Stimulated activated effector memory CD8-positive, alpha-beta T cell treated with anti-CD3 and anti-CD28 coated beads, Interleukin-12 subunit alpha, Interleukin-12 subunit beta, amount 100 ng/mL, for 72 hours (primary cell): ENCODE measurements around the gene CISD1.
"Not testable (repeated sequence)": the region's sequence is repeated elsewhere in the genome, so short reads cannot be mapped to it uniquely, and the experiment has no call there.

Experiments
- ATAC-seq: fragments of 150-1000 bp; cut with Tn5 transposase; 2 replicates; pipeline ENCODE4 v1.10.0; 2021
- DNase-seq, 2 donors: peaks; one replicate each; pipeline ENCODE4 v3.0.0; 2021 to 2022; ENCODE audit warnings: low spot score in 2 of 2
- H3K27ac Mint-ChIP-seq: one replicate; pipeline ENCODE4 v1.8.0; 2022; ENCODE audit warnings: mild to moderate bottlenecking, mixed read lengths
- H3K36me3 Mint-ChIP-seq: one replicate; pipeline ENCODE4 v1.8.0; 2022; ENCODE audit warnings: mild to moderate bottlenecking, mixed read lengths
- H3K4me1 Mint-ChIP-seq: one replicate; pipeline ENCODE4 v1.8.0; 2022; ENCODE audit warnings: mixed read lengths
- H3K4me3 Mint-ChIP-seq: one replicate; pipeline ENCODE4 v1.8.0; 2022; ENCODE audit warnings: mild to moderate bottlenecking, mixed read lengths
- H3K9me3 Mint-ChIP-seq: one replicate; pipeline ENCODE4 v1.8.0; 2022; ENCODE audit warnings: mixed read lengths

CISD1 gene

GRCh38 chr10:58268946-58269781 lies at the start of gene CISD1:
CISD1 (plus strand) TSS chr10:58269162; CDS start chr10:58269274, 112 bp downstream.
- Mint-ChIP-seq H3K4me3 (peak within 1 kb of the TSS; percentile 98), H3K4me1 (peaks cover 26% of the 10 kb centered on the region), H3K27ac (peak within 1 kb of the TSS; percentile 96), H3K36me3 (peaks cover 32% of the 10 kb centered on the region), H3K9me3 (no peaks in the 10 kb centered on the region)
- peak; percentile 84 to 97 for DNase-seq
- peak; percentile 83 for ATAC-seq

GRCh38 chr10:58219875-58220274 lies 49.1 kb upstream of the CISD1 start:
- DNase-seq (no peak), ATAC-seq (no peak)
- H3K4me3 Mint-ChIP-seq: no peak overlapping the region
- H3K36me3 Mint-ChIP-seq: peaks cover 49% of the 10 kb centered on the region
- no peaks in the 10 kb centered on the region for H3K4me1 Mint-ChIP-seq
- no peak overlapping the region for H3K27ac Mint-ChIP-seq
- H3K9me3 Mint-ChIP-seq: no peaks in the 10 kb centered on the region

- DNase-seq: no peak
- H3K4me1 Mint-ChIP-seq: no peaks in the 10 kb centered on the region
- H3K36me3 Mint-ChIP-seq: peaks cover 44% of the 10 kb centered on the region
- no peak overlapping the region for H3K27ac Mint-ChIP-seq
- ATAC-seq: no peak
- H3K4me3 Mint-ChIP-seq: no peak overlapping the region
- no peaks in the 10 kb centered on the region for H3K9me3 Mint-ChIP-seq
Observed at GRCh38 chr10:58220769-58221451, 48.1 kb upstream of the CISD1 start.

- DNase-seq (no peak), ATAC-seq (no peak)
- Mint-ChIP-seq H3K9me3 (no peaks in the 10 kb centered on the region), H3K36me3 (peaks cover 56% of the 10 kb centered on the region), H3K4me1 (no peaks in the 10 kb centered on the region), H3K27ac (no peak overlapping the region), H3K4me3 (no peak overlapping the region)
Observed at GRCh38 chr10:58225654-58226053, 43.3 kb upstream of the CISD1 start.

- Mint-ChIP-seq H3K4me1 (peaks cover 15% of the 10 kb centered on the region), H3K36me3 (peaks cover 93% of the 10 kb centered on the region)
- ATAC-seq, H3K27ac Mint-ChIP-seq, H3K4me3 Mint-ChIP-seq, H3K9me3 Mint-ChIP-seq, DNase-seq: not testable (repeated sequence)
Observed at GRCh38 chr10:58229856-58230255, 39.1 kb upstream of the CISD1 start.

- Mint-ChIP-seq H3K27ac (peak overlapping the region; percentile 67), H3K36me3 (peaks cover 57% of the 10 kb centered on the region), H3K4me3 (no peak overlapping the region), H3K9me3 (no peaks in the 10 kb centered on the region), H3K4me1 (peaks cover 50% of the 10 kb centered on the region)
- ATAC-seq (peak; percentile 63), DNase-seq (no peak)
Observed at GRCh38 chr10:58237014-58237834, 31.7 kb upstream of the CISD1 start.

- H3K4me3 Mint-ChIP-seq: no peak overlapping the region
- DNase-seq (no peak), ATAC-seq (no peak)
- H3K36me3 Mint-ChIP-seq: peaks cover 33% of the 10 kb centered on the region
- no peaks in the 10 kb centered on the region for H3K9me3 Mint-ChIP-seq
- peaks cover 39% of the 10 kb centered on the region for H3K4me1 Mint-ChIP-seq
- no peak overlapping the region for H3K27ac Mint-ChIP-seq
Observed at GRCh38 chr10:58239561-58240169, 29.3 kb upstream of the CISD1 start.

GRCh38 chr10:58240531-58240930 lies 28.4 kb upstream of the CISD1 start:
- Mint-ChIP-seq H3K9me3 (no peaks in the 10 kb centered on the region), H3K27ac (no peak overlapping the region), H3K4me1 (peaks cover 39% of the 10 kb centered on the region), H3K4me3 (no peak overlapping the region), H3K36me3 (peaks cover 24% of the 10 kb centered on the region)
- no peak for ATAC-seq
- DNase-seq: no peak

GRCh38 chr10:58241346-58241745 lies 27.6 kb upstream of the CISD1 start:
- H3K36me3 Mint-ChIP-seq: peaks cover 16% of the 10 kb centered on the region
- ATAC-seq: no peak
- DNase-seq: no peak
- H3K4me3 Mint-ChIP-seq: no peak overlapping the region
- no peak overlapping the region for H3K27ac Mint-ChIP-seq
- H3K9me3 Mint-ChIP-seq: no peaks in the 10 kb centered on the region
- peaks cover 39% of the 10 kb centered on the region for H3K4me1 Mint-ChIP-seq

GRCh38 chr10:58243269-58243668 lies 25.7 kb upstream of the CISD1 start:
- Mint-ChIP-seq H3K27ac (no peak overlapping the region), H3K36me3 (no peaks in the 10 kb centered on the region)
- ATAC-seq: no peak

GRCh38 chr10:58243801-58244200 lies 25.2 kb upstream of the CISD1 start:
- H3K4me1 Mint-ChIP-seq: peaks cover 30% of the 10 kb centered on the region
- not testable (repeated sequence) for H3K27ac Mint-ChIP-seq, H3K4me3 Mint-ChIP-seq, ATAC-seq, H3K36me3 Mint-ChIP-seq, DNase-seq, H3K9me3 Mint-ChIP-seq

More at GRCh38 chr10:58243269-58243668, 25.7 kb upstream of the CISD1 start:
- H3K4me3 Mint-ChIP-seq: no peak overlapping the region
- peaks cover 30% of the 10 kb centered on the region for H3K4me1 Mint-ChIP-seq
- DNase-seq: no peak
- H3K9me3 Mint-ChIP-seq: no peaks in the 10 kb centered on the region

GRCh38 chr10:58244242-58244641 lies 24.7 kb upstream of the CISD1 start:
- DNase-seq, H3K9me3 Mint-ChIP-seq, H3K4me3 Mint-ChIP-seq, H3K36me3 Mint-ChIP-seq, H3K27ac Mint-ChIP-seq, ATAC-seq: not testable (repeated sequence)
- H3K4me1 Mint-ChIP-seq: peaks cover 29% of the 10 kb centered on the region

GRCh38 chr10:58244666-58245065 lies 24.3 kb upstream of the CISD1 start:
- not testable (repeated sequence) for H3K36me3 Mint-ChIP-seq, H3K27ac Mint-ChIP-seq, H3K4me3 Mint-ChIP-seq, DNase-seq, ATAC-seq, H3K9me3 Mint-ChIP-seq
- peaks cover 25% of the 10 kb centered on the region for H3K4me1 Mint-ChIP-seq

- Mint-ChIP-seq H3K4me1 (peaks cover 27% of the 10 kb centered on the region), H3K27ac (no peak overlapping the region), H3K36me3 (peaks cover 18% of the 10 kb centered on the region), H3K9me3 (peaks cover 13% of the 10 kb centered on the region), H3K4me3 (no peak overlapping the region)
- DNase-seq (no peak), ATAC-seq (no peak)
Observed at GRCh38 chr10:58253184-58253583, 15.8 kb upstream of the CISD1 start.

GRCh38 chr10:58254644-58255043 lies 14.3 kb upstream of the CISD1 start:
- H3K9me3 Mint-ChIP-seq: peaks cover 10% of the 10 kb centered on the region
- peaks cover 27% of the 10 kb centered on the region for H3K4me1 Mint-ChIP-seq
- ATAC-seq: no peak
- DNase-seq: no peak
- no peak overlapping the region for H3K27ac Mint-ChIP-seq
- no peak overlapping the region for H3K4me3 Mint-ChIP-seq
- H3K36me3 Mint-ChIP-seq: peaks cover 32% of the 10 kb centered on the region
